ENCODE data around the gene ARL8B.

- TF ChIP-seq JUNB (CRISPR knock-in tag; conservative IDR thresholded peaks at IDR 0.05) (no peak), HDAC6 (IDR thresholded peaks at IDR 0.05; ENCODE audit: low read depth, low read length) (no peak), ZNF224 (CRISPR knock-in tag; IDR thresholded peaks at IDR 0.05) (no peak), ZNF707 (CRISPR knock-in tag; conservative IDR thresholded peaks at IDR 0.05) (no peak), ZNF79 (CRISPR knock-in tag; IDR thresholded peaks at IDR 0.05; ENCODE audit: low read depth) (no peak), PHF8 (IDR thresholded peaks at IDR 0.05; ENCODE audit: borderline replicate concordance, low read length) (no peak), NFIC (IDR thresholded peaks at IDR 0.05) (no peak), CREB1 (IDR thresholded peaks at IDR 0.05) (no peak), CREB1 (CRISPR knock-in tag; IDR thresholded peaks at IDR 0.05) (no peak), POLR2G (IDR thresholded peaks at IDR 0.05; ENCODE audit: low read depth, low read length) (no peak), EP400 (IDR thresholded peaks at IDR 0.05) (no peak), NFYB (IDR thresholded peaks at IDR 0.05; ENCODE audit: extremely low read depth, insufficient read length) (no peak)
- TF ChIP-seq, protein P1, sequence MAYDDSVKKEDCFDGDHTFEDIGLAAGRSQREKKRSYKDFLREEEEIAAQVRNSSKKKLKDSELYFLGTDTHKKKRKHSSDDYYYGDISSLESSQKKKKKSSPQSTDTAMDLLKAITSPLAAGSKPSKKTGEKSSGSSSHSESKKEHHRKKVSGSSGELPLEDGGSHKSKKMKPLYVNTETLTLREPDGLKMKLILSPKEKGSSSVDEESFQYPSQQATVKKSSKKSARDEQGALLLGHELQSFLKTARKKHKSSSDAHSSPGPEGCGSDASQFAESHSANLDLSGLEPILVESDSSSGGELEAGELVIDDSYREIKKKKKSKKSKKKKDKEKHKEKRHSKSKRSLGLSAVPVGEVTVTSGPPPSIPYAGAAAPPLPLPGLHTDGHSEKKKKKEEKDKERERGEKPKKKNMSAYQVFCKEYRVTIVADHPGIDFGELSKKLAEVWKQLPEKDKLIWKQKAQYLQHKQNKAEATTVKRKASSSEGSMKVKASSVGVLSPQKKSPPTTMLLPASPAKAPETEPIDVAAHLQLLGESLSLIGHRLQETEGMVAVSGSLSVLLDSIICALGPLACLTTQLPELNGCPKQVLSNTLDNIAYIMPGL (CRISPR knock-in tag; IDR thresholded peaks at IDR 0.05): no peak
These were observed 18.1 kb downstream of the ARL8B start for GRCh38 chr3:5140230-5140621.

Data from K562 (cell line).